ENCODE measurements around the gene EFL1. TPM values are rescaled to one million over a fixed set of nuclear protein-coding genes. Genes with fewer than 3 reads are reported as not detected.

The EFL1 gene
- total and polyA plus RNA-seq, 2 of the 8 experiments (the other 6 are each of a cell fraction or from before 2014, with no cell fraction given) = 10.8 to 31.5 TPM

GRCh38 chr15:82127581-82127980, 135.0 kb downstream of the EFL1 start:
- no peaks in the 10 kb centered on the region for H3K9me3 ChIP-seq (ENCODE audit: insufficient read depth in 2 of 2, low read depth in 1 of 2, low read length in 1 of 2)
- no peak overlapping the region for H2BK12ac ChIP-seq (ENCODE audit: low read depth, low read length)
- H3K4ac ChIP-seq (replicated peaks; ENCODE audit: insufficient read length, low read depth, low read length) = no peak overlapping the region
- no peaks in the 10 kb centered on the region for H3K36me3 ChIP-seq (ENCODE audit: control insufficient read depth in 2 of 4, insufficient read depth in 4 of 4, low read length in 3 of 4)
- H3K4me1 ChIP-seq (replicated peaks in 1 of 4; ENCODE audit: control insufficient read depth in 3 of 4, insufficient read depth in 4 of 4, low read length in 3 of 4) = no peaks in the 10 kb centered on the region
- no peak overlapping the region for H2AFZ ChIP-seq (ENCODE audit: low read length)
- no peak overlapping the region for H3K18ac ChIP-seq (ENCODE audit: extremely low read depth, low read length)
- H3K27ac ChIP-seq (ENCODE audit: low read depth, low read length) = no peak overlapping the region
- no peak overlapping the region for H2BK5ac ChIP-seq (ENCODE audit: low read depth, low read length)
- H3K23ac ChIP-seq (ENCODE audit: insufficient read length) = no peak overlapping the region
- H4K5ac ChIP-seq (ENCODE audit: insufficient read length, low read depth, low read length) = no peak overlapping the region
- H3K4me3 ChIP-seq (ENCODE audit: extremely low read depth in 1 of 4, insufficient read depth in 2 of 4, low read depth in 3 of 4, low read length in 4 of 4) = no peak overlapping the region
- H4K91ac ChIP-seq (replicated peaks; ENCODE audit: insufficient read length, low read length) = no peak overlapping the region
- no peaks in the 10 kb centered on the region for H3K23me2 ChIP-seq (ENCODE audit: low read depth, low read length)
- H4K20me1 ChIP-seq (replicated peaks in 1 of 2; ENCODE audit: control insufficient read depth in 1 of 2, insufficient read depth in 2 of 2, low read length in 2 of 2) = no peaks in the 10 kb centered on the region
- TF ChIP-seq SIN3A (conservative IDR thresholded peaks at IDR 0.05 in 1 of 2, IDR thresholded peaks at IDR 0.05 in 1 of 2; ENCODE audit: low read depth in 1 of 2, low read length in 2 of 2) = no peak
- no peak for TF ChIP-seq BACH1 (IDR thresholded peaks at IDR 0.05; ENCODE audit: low read length)
- POLR2A ChIA-PET (ENCODE audit: partially characterized antibody) = no interaction called here
- no peak for FAIRE-seq
- no peaks in the 10 kb centered on the region for H3K27me3 ChIP-seq (replicated peaks in 1 of 4; ENCODE audit: control insufficient read depth in 3 of 4, extremely low read depth in 1 of 4, insufficient read depth in 3 of 4, low read length in 3 of 4)
- CTCF ChIA-PET (ENCODE audit: partially characterized antibody) = interaction anchor here (0.6 to 5.9 kb wide), 11 partner anchors 8 to 80 kb away, joined by 3 to 38 read pairs (median 5); no protein-coding TSS in a partner anchor
- H2AK5ac ChIP-seq (ENCODE audit: low read depth, low read length) = no peak overlapping the region
- no peak overlapping the region for H4K8ac ChIP-seq (ENCODE audit: extremely low read depth, insufficient read depth, low read length)
- H2BK20ac ChIP-seq (ENCODE audit: low read length) = no peak overlapping the region
- H3K14ac ChIP-seq (ENCODE audit: insufficient read length) = no peak overlapping the region
- H3K9ac ChIP-seq (replicated peaks in 1 of 4; ENCODE audit: extremely low read depth in 1 of 4, low read depth in 3 of 4, low read length in 3 of 4) = no peak overlapping the region
- no peak for DNase-seq (ENCODE audit: low read depth in 1 of 2, low spot score in 2 of 2)
- no peaks in the 10 kb centered on the region for H3K79me2 ChIP-seq (ENCODE audit: control insufficient read depth in 1 of 2, insufficient read depth in 2 of 2, low read length in 2 of 2)
- no peak overlapping the region for H3K56ac ChIP-seq (replicated peaks; ENCODE audit: insufficient read length, low read depth, low read length)
- no peak overlapping the region for H3K4me2 ChIP-seq (ENCODE audit: insufficient read depth in 1 of 2, low read depth in 2 of 2, low read length in 2 of 2)
- H3K79me1 ChIP-seq (ENCODE audit: low read depth, low read length) = no peaks in the 10 kb centered on the region
- no peak overlapping the region for H2BK120ac ChIP-seq (replicated peaks; ENCODE audit: low read depth, low read length)
- H2BK15ac ChIP-seq (ENCODE audit: low read length) = no peak overlapping the region
